HL-60/S4 treated with phorbol 12-myristate 13-acetate at 8.2 ng/mL for 4 days and 3 days (cell line): ENCODE results near the gene NPDC1.
"Not testable (repeated sequence)": the region's sequence is repeated elsewhere in the genome, so short reads cannot be mapped to it uniquely, and the experiment has no call there.

Source experiments
- in situ Hi-C: fragments of 300-500 bp; cut with MboI; formaldehyde crosslinking; loops from 2 replicates; pipeline ENCODE4 v1.15.0; 2022; ENCODE audit warnings: low sequenced_read_pairs

NPDC1 gene

DNA sequence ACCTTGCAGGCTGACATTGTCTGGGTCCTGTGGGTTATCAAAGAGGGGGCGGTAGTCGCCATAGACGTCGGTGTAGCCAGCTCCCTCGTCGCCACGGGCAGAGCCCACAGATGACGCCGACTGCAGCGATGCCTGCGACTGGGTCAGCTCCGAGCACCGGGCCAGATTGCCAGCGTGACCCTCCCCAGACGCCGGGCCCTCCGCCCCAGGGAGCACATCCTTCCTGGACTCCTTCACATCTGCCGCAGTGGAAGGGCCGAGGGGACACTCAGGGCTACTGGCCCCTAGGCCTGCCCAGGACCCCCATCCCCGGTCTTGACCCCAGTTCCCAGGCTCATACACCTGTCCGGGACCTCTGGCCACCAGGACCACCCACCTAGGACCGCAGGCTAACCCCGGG, 31.8 kb downstream of the NPDC1 start:
- in situ Hi-C loops: no loop called here

DNA sequence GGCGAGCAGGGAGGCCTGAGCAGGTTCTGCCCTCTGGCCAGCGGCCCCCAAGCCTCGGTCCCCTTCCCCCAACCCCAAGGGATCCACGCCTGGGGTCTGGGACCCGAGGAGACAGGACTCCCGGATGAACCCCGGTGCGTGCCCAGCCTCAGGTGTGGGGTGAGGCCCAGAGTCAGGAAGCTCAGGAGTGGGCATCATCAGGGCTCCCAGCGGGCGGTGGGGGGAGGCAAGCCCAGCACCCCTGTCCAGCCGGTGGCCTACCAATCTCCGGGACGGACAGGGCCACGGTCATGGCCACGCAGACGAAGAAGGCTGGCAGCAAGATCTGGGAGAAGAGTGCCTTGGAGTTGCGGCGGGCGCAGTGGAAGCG, 32.4 kb downstream of the NPDC1 start:
- in situ Hi-C loops: no loop called here

DNA sequence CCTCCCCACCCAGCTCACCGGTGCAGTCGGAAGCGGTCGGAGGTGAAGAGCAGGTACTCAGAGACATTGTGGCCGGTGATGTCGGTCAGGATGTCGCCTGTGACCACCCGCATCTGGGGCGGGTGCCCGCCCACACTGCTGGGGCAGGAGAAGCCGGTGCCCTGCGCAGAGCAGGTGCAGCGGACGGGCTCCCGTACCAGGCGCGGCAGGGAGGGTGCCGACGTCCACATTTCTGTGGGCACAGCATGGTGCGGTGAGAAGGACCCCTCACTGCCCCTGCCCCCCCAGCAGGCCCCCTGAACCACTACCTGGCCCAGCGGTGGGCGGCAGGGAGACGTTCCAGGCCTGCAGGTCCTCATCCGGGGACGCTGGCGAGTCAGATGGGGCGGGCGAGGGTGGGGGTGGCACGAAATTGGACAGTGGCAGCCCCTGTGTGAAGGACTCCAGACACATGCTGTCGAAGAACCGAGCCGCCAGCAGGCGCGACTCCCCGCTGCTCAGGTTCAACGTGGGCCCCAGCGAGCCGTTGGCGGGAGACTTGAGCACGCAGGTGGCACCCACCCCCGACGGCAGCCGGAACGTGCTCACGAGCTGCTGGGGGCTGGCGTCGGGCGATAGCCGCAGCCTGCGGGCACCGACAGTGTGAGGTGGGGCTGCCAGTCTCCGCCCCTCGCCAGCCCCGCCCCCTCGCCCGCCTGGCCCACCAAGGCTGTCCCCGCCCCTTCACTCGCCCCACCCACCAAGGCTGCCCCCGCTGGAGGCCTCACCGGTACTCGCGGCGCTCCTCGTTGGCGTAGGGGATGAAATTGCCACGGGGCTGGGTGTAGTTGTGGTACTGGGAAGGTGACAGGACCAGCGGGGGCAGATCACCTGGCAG, 33.0 kb downstream of the NPDC1 start:
- in situ Hi-C loops: no loop called here

DNA sequence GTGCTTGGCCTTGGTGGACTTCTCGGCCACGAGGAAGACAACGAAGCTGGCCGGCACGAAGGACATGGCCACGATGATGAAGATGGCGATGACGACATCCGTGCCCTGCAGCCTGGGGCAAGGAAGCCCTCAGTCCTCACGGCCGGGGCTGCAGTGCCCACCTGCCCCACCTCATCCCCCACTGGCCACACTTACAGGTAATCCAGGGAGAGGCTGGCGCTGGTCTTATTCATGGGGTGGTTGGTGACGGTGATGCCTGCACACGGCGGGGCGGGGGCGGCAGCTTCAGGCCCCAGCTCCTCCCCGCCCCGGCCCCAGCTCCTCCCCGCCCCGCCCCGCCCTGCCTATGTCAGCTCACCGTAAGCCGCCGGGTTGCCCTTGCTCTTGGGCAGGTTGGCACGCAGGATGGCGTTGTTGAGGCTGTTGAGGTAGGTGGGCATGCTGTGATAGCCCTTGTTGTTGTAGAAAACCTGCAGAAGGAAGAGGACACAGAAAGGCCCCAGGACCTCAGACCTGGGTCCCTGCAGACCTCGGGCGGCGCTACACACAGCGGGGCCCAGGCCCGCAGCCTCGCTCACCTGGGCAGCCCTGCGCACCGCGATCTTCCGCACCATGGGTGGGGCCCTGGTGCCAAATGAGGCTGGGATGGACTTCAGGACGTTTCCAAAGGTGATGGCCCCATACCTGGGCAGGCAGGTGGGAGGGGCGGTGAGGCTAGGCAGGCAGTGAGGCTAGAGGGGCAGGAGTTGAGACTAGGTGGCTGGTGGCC, 33.9 kb downstream of the NPDC1 start:
- in situ Hi-C loops: no loop called here

DNA sequence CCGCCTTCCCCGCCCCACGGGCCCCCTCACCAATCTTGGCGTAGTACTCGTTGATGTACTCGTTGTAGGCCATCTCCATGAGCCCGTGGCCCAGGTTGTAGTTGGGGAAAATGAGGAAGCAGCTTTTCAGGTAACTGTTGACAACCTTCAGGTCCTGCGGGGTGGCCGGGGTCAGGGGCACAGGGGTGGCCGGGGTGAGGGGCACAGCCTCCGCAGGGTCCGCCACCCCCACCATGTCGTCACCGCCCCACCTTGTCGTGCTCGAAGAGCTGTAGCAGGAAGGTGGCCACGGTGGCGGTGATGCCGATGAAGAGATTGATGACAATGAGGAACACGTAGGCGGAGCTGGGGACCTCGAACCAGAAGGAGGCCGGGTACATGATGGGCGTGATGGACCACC, 34.8 kb downstream of the NPDC1 start:
- in situ Hi-C loops: no loop called here

DNA sequence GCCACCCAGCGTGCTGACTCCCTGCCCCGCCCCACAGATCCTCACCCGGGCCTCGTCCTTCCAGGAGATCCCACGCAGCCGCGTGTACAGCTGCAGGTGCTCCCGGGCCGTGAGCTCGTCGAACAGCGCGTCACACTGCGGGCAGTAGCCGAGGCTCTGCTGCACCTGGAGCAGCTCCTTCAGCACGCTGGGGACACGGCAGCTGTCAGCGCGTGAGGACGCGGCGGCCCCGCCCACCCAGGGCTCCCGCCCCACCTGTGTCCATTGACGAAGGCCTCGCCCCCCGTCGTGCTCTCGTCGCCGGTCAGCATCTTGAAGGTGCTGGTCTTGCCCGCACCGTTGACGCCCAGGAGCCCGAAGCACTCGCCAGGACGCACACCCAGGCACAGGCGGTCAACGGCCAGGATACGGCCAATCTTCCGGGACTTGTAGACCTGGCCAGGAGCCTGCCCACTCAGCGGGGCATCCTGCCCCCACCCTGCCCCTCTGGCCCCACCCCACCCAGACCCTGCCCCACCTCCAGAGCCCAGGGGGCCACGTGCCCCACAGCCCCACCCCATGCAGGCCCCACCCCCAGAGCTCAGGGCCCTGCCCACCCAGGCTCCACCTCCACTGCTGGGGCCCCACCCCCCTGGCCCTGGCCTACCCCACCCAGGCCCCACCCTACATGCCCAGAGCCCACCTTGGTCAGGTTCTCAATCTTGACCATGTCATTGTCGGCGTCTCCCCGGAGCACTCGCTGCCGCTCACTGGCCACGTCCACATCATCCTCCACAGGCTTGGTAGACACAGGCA, 35.8 kb downstream of the NPDC1 start:
- in situ Hi-C loops: no loop called here

DNA sequence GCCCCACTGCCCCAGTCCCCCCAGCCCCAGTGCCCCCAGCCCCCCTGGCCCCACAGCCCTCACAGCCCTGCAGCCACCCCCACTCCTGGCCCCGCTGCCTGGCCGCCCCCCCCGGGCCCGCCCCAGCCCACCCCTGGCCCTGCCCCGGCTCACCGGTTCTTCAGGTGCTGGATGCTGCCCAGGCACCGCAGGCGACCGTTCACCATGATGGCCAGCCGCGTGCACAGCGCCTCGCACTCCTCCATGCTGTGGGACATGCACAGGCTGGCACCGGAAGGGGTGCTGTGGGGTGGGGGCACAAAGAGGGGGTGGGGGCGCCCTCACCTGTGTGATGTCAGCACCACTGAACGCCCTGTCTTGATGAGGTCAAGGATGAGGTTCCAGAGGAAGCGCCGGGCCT, 36.8 kb downstream of the NPDC1 start:
- in situ Hi-C loops: no loop called here

DNA sequence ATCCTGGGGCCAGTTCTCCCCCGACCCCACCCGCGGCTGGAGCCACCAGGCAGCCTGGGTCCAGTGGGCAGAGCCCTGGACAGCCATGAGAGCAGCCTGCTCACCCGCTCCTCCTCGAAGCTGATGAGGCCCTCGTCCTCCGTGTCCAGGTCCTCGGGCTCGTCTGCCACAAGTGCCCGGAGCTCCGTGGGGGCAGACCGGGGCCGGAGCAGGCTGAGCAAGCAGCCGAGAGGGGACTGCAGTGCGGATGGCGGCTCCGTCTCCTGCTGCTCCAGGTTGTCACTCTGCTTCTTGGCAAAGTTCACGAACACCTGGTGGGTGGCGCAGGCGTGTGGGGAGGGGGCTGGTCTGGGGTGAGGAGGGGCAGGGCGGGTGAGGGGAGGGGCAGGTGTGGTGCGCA, 37.7 kb downstream of the NPDC1 start:
- in situ Hi-C loops: no loop called here

DNA sequence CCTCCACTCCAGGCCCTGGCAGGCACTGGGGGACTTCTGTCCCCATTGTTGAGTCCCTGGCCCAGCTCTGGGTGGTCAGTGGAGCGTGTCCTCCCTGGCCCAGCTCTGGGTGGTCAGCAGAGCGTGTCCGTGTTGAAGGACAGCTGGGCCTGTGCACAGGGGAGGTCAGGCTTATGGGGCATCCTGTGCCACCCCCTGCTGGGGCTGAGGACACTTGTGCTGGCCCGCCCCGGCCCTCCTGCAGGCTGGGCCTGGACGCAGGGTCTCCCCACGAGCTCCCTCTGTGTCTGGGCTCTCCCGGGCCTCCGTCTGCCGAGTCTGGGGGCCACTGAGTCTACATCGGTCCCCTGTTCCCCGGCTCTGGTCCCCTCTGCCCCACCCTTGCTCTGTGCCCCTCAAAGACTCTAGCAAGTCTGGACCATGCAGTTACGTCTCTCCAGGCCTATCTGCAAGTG, 38.1 kb downstream of the NPDC1 start:
- in situ Hi-C loops: no loop called here

DNA sequence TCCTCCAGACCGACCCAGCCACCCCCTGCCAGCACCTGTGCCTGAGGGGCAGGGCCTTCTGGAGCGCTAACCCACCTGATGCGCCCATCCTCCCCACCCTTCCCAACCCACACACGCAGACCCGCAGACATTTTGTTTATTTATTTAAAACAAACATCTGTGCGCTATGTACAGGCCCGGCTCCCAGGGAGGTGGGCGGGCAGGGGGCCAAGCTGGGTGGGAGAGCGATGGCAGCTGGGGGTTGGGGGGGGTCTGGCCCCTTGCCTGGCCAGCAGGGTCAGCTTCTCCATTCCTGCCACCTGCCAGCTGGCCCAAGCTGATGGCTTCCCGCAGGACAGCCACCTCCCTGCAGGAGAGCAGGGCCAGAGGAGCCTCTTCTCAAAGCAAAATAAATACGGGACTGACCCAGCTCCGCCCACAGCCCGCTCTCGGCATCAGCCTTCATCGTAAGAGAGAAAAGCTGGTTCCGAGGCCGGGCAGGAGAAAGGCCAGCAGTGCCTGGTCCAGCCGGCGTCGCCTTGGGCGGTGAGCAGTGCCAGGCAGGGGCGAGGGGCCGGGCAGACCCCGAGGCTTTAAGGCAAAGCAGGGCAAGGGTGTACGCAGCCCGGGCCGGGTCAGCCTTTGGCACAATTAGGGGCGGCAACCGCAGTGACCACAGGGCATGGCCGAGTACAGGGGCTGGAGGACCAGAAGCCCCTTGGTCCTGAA, 38.7 kb downstream of the NPDC1 start:
- in situ Hi-C loops: no loop called here

DNA sequence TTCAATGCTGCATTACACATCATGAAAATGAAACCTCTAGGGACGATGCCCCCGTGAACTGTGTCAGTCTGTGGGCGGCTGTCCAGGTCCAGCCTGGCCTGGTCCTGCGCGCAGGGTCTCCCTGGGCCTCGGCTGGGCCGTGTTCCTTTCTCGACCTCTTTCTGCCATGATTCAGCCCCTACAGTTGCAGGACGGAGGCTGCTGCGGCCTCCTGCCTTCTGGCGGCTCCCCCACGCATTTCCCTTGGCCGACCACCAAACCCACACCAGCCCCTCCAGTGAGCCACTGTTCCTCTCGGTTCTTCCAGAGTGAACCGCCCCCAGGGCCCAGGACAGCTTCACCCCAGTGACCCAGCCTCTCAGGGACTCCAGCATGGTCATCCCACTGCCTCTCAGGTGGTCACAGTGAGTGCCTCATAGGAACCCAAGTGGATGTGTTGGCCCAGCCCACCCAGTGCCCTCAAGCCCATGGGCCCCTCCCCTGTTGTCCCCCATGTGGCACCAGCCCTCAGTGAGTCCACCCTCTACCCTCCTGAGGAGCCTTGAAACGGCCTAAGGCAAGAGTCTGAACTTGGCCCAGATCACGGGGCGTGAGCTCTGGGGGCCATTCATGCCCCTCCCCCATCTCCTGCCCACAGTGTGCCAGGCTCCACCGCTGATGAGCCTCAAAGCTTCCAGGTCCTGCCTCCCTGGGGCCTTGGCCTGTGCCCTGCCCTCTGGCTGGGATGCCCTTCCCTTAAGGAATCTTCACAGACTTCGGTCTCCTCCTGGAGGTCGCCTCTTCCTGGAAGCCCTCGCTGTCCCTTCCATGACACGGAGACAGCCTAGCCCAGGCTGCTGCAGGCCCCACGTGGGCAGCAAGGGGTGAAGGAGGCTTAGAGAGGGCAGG, 39.6 kb downstream of the NPDC1 start:
- in situ Hi-C loops: no loop called here

DNA sequence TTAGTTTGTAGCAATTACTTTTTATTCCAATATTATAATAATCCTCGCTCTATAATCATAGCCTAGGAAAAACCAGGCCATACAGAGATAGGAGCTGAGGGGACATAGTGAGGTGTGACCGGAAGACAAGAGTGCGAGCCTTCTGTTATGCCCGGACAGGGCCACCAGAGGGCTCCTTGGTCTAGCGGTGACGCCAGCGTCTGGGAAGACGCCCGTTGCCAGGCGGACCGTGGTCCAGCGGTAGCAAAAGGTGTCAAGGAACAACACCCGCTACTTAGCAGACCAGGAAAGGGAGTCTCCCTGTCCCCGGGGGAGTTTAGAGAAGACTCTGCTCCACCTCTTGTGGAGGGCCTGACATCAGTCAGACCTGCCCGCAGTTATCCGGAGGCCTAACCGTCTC, 41.7 kb downstream of the NPDC1 start:
- in situ Hi-C loops: not testable (repeated sequence)

DNA sequence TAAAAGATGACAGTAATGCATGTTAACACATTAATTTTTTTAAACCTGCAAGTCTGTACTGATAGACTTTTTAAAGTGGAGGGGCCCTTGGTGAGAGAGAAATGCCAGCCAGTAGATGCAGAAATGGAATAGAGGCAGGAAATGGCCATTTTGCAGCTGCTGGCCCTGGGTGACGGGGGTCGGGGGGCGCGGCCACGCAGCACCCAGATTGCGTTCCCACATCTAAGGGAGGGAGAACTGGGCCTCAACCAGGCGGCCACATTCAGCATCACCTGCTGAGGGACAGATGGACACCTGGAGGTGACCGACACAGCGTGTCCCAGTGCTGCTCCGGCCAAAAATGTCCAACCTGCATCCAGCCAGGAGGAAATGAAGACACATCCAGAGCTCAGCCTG, 43.3 kb downstream of the NPDC1 start:
- in situ Hi-C loops: no loop called here

DNA sequence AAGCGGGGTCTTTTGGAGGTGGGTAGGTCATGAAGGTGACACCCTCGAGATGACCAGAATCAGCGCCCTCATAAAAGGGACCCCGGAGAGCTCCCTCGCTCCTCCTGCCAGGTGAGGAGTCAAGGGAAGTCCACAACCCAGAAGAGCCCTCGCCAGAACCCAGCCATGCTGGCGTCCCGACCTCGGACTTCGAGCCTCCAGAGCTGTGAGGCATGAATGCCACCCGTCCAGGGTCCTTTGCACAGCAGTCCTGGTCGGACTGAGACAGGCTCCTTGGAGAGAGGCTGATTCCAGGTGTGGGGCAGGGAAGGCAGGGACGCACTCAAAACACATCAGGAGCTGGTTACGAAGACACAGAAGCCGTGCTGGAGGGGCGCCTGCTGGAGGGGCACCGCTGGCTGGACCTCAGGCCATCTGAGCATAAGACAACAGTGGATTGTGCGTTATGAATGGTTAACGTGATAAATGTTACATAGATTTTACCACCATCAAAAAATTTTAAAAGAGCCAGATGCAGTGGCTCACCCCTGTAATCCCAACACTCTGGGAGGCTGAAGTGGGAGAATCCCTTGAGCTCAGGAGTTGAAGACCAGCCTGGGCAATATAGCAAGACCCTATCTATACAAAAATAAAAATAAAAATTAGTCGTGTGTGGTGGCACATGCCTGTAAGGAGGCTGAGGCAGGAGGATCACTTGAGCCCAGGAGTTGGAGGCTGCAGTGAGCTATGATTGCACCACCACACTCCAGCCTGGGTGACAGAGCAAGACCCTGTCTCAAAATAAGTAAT, 43.9 kb downstream of the NPDC1 start:
- in situ Hi-C loops: no loop called here

DNA sequence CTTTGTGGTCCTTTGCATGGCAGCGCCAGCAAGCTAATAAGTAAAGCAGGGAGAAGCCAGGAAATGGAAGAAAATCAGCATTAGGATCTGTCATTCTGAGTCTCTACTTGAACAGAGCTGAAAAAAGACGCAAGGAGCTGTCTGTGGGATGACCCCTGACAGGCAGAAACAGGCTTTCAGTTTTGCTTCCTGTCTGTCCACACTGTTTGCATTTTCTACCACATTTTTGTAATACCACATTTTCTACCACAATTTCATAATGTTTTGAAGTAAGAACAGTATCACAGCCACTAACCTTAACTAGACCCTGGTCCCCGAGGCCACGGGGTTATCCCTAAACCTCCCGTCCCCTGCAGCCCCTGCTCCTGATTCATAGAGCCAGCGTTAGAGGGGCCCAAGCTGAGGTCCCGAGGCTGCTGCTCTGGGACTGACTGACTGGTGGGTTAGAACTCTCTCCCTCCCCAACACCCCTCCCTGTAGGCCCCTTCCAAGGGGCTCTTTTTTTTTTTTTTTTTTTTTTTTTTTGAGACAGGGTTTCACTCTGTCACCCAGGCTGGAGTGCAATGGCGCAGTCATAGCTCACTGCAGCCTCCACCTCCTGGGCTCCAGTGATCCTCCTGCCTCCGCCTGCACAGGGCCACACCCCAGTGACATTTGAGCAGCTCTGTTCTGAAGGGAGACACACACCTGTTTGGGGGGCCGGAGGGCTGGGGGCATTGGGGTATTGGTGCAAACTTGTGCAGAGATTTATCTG, 45.6 kb downstream of the NPDC1 start:
- in situ Hi-C loops: no loop called here

DNA sequence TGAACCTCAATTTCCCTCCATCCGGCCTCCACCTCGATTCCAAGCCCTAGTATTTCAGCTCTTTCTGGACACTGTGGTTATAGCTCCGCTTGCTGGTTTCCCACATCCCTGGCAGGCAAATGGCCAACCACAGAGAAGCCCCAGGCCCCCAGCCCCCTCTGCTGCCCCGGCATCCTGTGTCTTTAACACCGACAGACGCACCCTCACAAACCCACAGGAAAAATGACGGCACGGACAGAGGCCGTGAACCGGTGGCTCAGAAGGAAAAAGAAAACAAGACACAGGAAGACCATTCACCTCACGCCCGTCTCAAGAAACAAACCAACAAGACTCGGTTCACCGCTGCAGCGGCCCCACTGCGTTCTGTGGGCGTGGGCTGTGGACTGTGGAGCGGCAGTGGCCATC, 48.1 kb downstream of the NPDC1 start:
- in situ Hi-C loops: no loop called here

DNA sequence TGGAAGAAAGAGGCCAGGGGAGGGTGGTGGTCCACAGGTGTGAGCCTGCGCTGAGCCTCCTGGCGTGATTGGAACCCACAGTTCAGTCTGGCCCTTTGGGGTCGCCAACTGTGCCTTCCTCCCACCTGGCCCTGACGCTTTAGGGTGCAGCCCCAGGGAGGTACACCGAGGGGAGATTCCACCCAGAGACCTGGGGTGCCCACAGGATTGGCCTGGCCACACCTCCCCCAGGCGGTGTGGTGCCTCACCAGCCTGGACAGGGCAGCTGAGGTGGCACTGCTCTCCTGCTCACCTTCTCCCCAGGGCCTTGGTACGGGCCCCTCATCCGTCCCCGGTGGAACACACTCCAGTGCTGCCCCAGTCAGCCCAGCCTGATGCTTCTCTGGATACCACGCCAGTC, 48.6 kb downstream of the NPDC1 start:
- in situ Hi-C loops: no loop called here
